SK-N-SH (cell line): ENCODE results near the gene DAPP1. TPM values are rescaled to one million over a fixed set of nuclear protein-coding genes. Genes with fewer than 3 reads are reported as not detected.

Experiments
- CTCF ChIA-PET: fragments of 300-600, 350-600 bp; formaldehyde crosslinking; extraction: SDS; loops from one replicate; lab custom pipeline; 2021; lab: Yijun Ruan, JAX
- POLR2A ChIA-PET: fragments of 350-600 bp; sonication (Branson Sonifier 250); formaldehyde crosslinking; extraction: SDS; loops from one replicate; lab custom pipeline; 2020; ENCODE audit warnings: antibody characterized with exemption, inconsistent platforms; lab: Yijun Ruan, JAX
- DNase-seq: peaks from one replicate; pipeline ENCODE4 v3.0.0; 2012
- H2AFZ ChIP-seq: fragments of 200-600 bp; sonication (generic); 2 replicates; pipeline ENCODE4 v1.8.1; 2016; ENCODE audit warnings: antibody characterized with exemption, mild to moderate bottlenecking, low read depth
- H3F3A ChIP-seq: fragments of 200-600 bp; sonication (generic); replicated peaks from 2 replicates; pipeline ENCODE3; 2016; ENCODE audit warnings: antibody characterized with exemption, mild to moderate bottlenecking; ENCODE audit not compliant: insufficient read depth
- H3K27ac ChIP-seq, 2 experiments: fragments of 200-500 bp in 1 of 2; fragments of 200-600 bp in 1 of 2; sonication (Bioruptor generic) in 1 of 2; sonication (generic), shearing (Covaris generic) in 1 of 2; 2 replicates each; pipeline versions ENCODE4 v1.5.1 to v1.6.1; 2014 to 2016; ENCODE audit warnings: low read depth in 2 of 2, inconsistent platforms in 1 of 2, low read length in 1 of 2, mild to moderate bottlenecking in 1 of 2, mixed read lengths in 1 of 2
- H3K27me3 ChIP-seq: fragments of 200-600 bp; sonication (generic), shearing (Covaris generic); 2 replicates; pipeline ENCODE4 v1.6.1; 2016; ENCODE audit warnings: mixed run types; ENCODE audit not compliant: insufficient read depth
- H3K36me3 ChIP-seq, 2 experiments: fragments of 200-500 bp in 1 of 2; fragments of 200-600 bp in 1 of 2; sonication (Bioruptor generic) in 1 of 2; sonication (generic) in 1 of 2; replicated peaks in 1 of 2; 2 replicates each; pipeline versions ENCODE3 to v1.5.1; 2014 to 2016; ENCODE audit warnings: low read length in 1 of 2, mild to moderate bottlenecking in 1 of 2; ENCODE audit not compliant: insufficient read depth in 2 of 2, control insufficient read depth in 1 of 2
- H3K4me1 ChIP-seq, 2 experiments: fragments of 200-500 bp in 1 of 2; fragments of 200-600 bp in 1 of 2; sonication (Bioruptor generic) in 1 of 2; sonication (generic), shearing (Covaris generic) in 1 of 2; 2 replicates each; pipeline versions ENCODE4 v1.5.1 to v1.6.1; 2014 to 2016; ENCODE audit warnings: low read depth in 1 of 2, low read length in 1 of 2, mixed run types in 1 of 2; ENCODE audit not compliant: insufficient read depth in 2 of 2, control insufficient read depth in 1 of 2
- H3K4me2 ChIP-seq: fragments of 200-600 bp; sonication (generic), shearing (Covaris generic); 2 replicates; pipeline ENCODE4 v1.6.1; 2017; ENCODE audit warnings: mixed run types
- H3K4me3 ChIP-seq, 2 experiments: fragments of 200-500 bp in 1 of 2; fragments of 200-600 bp in 1 of 2; sonication (Bioruptor generic) in 1 of 2; sonication (generic), shearing (Covaris generic) in 1 of 2; 2 replicates each; pipeline versions ENCODE4 v1.5.1 to v1.8.1; 2014 to 2016; ENCODE audit warnings: low read depth in 2 of 2, inconsistent platforms in 1 of 2, low read length in 1 of 2, mild to moderate bottlenecking in 1 of 2, mixed read lengths in 1 of 2, moderate library complexity in 1 of 2
- H3K79me2 ChIP-seq: fragments of 200-600 bp; sonication (generic); 2 replicates; pipeline ENCODE4 v1.8.1; 2017; ENCODE audit warnings: mild to moderate bottlenecking; ENCODE audit not compliant: insufficient read depth
- H3K9ac ChIP-seq: fragments of 200-600 bp; sonication (generic); 2 replicates; pipeline ENCODE4 v1.6.1; 2017; ENCODE audit warnings: mixed run types
- H3K9me2 ChIP-seq: fragments of 200-600 bp; sonication (generic); 2 replicates; pipeline ENCODE4 v1.6.1; 2017; ENCODE audit warnings: mixed run types
- H3K9me3 ChIP-seq: fragments of 200-600 bp; sonication (generic); 2 replicates; pipeline ENCODE4 v1.6.1; 2017; ENCODE audit warnings: mixed run types, mild to moderate bottlenecking, moderate library complexity
- H4K20me1 ChIP-seq: fragments of 200-600 bp; sonication (generic); 2 replicates; pipeline ENCODE4 v1.6.1; 2017; ENCODE audit warnings: mild to moderate bottlenecking, mixed run types; ENCODE audit not compliant: insufficient read depth
- EP300 ChIP-seq, 2 experiments: IDR thresholded peaks; 2 replicates each; pipeline versions ENCODE4 v1.4.0 to v1.6.1; 2012; ENCODE audit warnings: borderline replicate concordance in 1 of 2, low read depth in 1 of 2, low read length in 1 of 2
- TAF1 ChIP-seq: IDR thresholded peaks from 2 replicates; pipeline ENCODE4 v1.6.1; 2012; ENCODE audit warnings: low read depth, mild to moderate bottlenecking, low read length, moderate library complexity, borderline replicate concordance
- YY1 ChIP-seq: IDR thresholded peaks from 2 replicates; pipeline ENCODE4 v1.4.0; 2012; ENCODE audit warnings: low read depth, mild to moderate bottlenecking
- WGBS: methylation state at CpG from one replicate; pipeline ENCODE4 v1.1.6; 2017; ENCODE audit warnings: low lambda C conversion rate; 5-methylcytosine and 5-hydroxymethylcytosine counted together
- polyA plus RNA-seq, 3 experiments: library from polyadenylated mRNA; depleted of rRNA; stranded (reverse); fragments of >200 nt; gene quantifications; 2 replicates each; pipeline ENCODE4 v1.2.3, GENCODE V29; 2012
- TF ChIP-seq, protein P1 (sequence below): IDR thresholded peaks from 2 replicates; pipeline ENCODE4 v1.6.1; 2012; ENCODE audit warnings: mild to moderate bottlenecking, low read depth, low read length, moderate library complexity

Gene DAPP1
- polyA plus RNA-seq, 1 of the 3 experiments (the other 2 are of a cell fraction) = not detected

DNA sequence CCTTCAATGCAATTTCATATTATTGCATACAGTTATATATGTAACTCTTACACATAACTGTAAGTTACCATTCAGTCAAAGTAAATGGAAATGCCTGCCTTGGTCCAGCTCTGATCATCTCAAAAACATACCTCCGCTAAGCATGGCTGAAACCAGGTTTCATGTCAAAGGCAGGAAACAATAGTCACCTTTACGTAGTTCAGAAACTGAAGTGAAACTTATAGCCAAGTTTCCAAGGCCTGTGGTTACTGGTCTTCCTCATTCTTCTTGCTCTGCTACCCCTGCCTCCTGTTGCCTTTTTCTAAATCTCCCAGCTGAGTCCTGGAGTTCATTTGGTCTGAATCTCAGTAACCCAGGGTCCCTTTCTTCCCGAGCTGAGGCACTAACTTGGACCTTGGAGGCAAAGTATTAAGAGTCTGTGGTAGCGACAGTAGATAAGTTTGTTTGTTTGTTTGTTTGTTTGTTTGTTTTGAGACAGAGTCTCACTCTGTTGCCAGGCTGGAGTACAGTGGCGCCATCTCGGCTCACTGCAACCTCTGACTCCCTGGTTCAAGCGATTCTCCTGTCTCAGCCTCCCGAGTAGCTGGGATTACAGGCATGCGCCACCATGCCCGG is 30.8 kb downstream of the DAPP1 start:
- WGBS = 80% methylated on average over 10 of the region's 10 CpGs

DNA sequence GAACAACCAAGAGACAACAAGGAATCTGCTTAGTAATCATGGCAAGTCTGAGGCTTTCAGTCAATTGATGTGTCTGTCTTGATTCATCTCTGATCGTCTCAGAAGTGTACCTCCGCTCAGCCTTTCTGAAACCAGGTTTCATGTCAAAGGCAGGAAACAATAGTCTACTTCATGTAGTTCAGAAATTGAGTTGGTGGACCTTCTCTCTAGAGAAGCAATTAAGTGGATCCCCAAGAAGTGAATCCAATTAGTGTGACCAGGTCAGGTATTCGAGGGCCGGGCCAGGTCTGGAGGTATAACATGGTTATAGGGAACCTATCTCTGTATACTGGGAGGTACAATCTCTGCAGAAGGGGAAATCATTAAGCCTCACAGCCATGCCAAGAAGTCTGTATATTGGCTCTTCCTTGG is 32.0 kb downstream of the DAPP1 start:
- POLR2A ChIA-PET = no interaction called here
- Histone ChIP-seq H3K27ac (no peak overlapping the region), H3K9ac (no peak overlapping the region), H3K27me3 (no peaks in the 10 kb centered on the region), H3K9me2 (no peaks in the 10 kb centered on the region), H3K4me3 (no peak overlapping the region), H3K9me3 (no peaks in the 10 kb centered on the region), H3K36me3 (no peaks in the 10 kb centered on the region), H3K4me1 (peaks cover 0 to 15% of the 10 kb centered on the region in 2 experiments; a peak in 2 of 4 replicates), H4K20me1 (no peaks in the 10 kb centered on the region), H3K79me2 (no peaks in the 10 kb centered on the region), H2AFZ (no peak overlapping the region), H3F3A (no peaks in the 10 kb centered on the region), H3K4me2 (no peak overlapping the region)
- TF ChIP-seq, protein P1, sequence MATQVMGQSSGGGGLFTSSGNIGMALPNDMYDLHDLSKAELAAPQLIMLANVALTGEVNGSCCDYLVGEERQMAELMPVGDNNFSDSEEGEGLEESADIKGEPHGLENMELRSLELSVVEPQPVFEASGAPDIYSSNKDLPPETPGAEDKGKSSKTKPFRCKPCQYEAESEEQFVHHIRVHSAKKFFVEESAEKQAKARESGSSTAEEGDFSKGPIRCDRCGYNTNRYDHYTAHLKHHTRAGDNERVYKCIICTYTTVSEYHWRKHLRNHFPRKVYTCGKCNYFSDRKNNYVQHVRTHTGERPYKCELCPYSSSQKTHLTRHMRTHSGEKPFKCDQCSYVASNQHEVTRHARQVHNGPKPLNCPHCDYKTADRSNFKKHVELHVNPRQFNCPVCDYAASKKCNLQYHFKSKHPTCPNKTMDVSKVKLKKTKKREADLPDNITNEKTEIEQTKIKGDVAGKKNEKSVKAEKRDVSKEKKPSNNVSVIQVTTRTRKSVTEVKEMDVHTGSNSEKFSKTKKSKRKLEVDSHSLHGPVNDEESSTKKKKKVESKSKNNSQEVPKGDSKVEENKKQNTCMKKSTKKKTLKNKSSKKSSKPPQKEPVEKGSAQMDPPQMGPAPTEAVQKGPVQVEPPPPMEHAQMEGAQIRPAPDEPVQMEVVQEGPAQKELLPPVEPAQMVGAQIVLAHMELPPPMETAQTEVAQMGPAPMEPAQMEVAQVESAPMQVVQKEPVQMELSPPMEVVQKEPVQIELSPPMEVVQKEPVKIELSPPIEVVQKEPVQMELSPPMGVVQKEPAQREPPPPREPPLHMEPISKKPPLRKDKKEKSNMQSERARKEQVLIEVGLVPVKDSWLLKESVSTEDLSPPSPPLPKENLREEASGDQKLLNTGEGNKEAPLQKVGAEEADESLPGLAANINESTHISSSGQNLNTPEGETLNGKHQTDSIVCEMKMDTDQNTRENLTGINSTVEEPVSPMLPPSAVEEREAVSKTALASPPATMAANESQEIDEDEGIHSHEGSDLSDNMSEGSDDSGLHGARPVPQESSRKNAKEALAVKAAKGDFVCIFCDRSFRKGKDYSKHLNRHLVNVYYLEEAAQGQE = no peak
- no peak for TF ChIP-seq EP300 (IDR thresholded peaks at IDR 0.05; ENCODE audit: borderline replicate concordance in 1 of 2, low read depth in 1 of 2, low read length in 1 of 2)
- no peak for DNase-seq
- 89% methylated on average over 4 of the region's 4 CpGs for WGBS
- CTCF ChIA-PET = no interaction called here

More for the DNA sequence above, 30.8 kb downstream of the DAPP1 start:
- Histone ChIP-seq H3K36me3 (no peaks in the 10 kb centered on the region), H3K4me2 (no peak overlapping the region), H3K79me2 (no peaks in the 10 kb centered on the region), H3K4me3 (no peak overlapping the region), H4K20me1 (no peaks in the 10 kb centered on the region), H3K27me3 (no peaks in the 10 kb centered on the region), H3K4me1 (peaks cover 0 to 15% of the 10 kb centered on the region in 2 experiments; a peak in 2 of 4 replicates)
- no peak for TF ChIP-seq EP300 (IDR thresholded peaks at IDR 0.05; ENCODE audit: borderline replicate concordance in 1 of 2, low read depth in 1 of 2, low read length in 1 of 2)
- no peak for TF ChIP-seq TAF1
- no peak for TF ChIP-seq YY1
- TF ChIP-seq, protein P1 = no peak
- TF ChIP-seq, all 33 proteins: peak for 0
- ChIA-PET CTCF (interaction anchor here (0.7 to 2.3 kb wide), 4 partner anchors 37 to 1089 kb away, joined by 3 to 5 read pairs (median 3); no protein-coding TSS in a partner anchor), POLR2A (no interaction called here)
- DNase-seq = no peak
- no peaks in the 10 kb centered on the region for H3F3A ChIP-seq
- H3K9ac ChIP-seq = no peak overlapping the region
- H2AFZ ChIP-seq = no peak overlapping the region
- H3K27ac ChIP-seq = no peak overlapping the region; a peak in 1 of 4 replicates
- no peaks in the 10 kb centered on the region for H3K9me2 ChIP-seq
- H3K9me3 ChIP-seq = no peaks in the 10 kb centered on the region
